Activated naive CD8-positive, alpha-beta T cell treated with anti-CD3 and anti-CD28 coated beads for 36 hours (primary cell): Measurements from ENCODE around the gene GNB2. TPM values are rescaled to one million over a fixed set of nuclear protein-coding genes. Genes with fewer than 3 reads are reported as not detected.
A peak's percentile ranks its signal among the peaks of the same experiment; 100 is the strongest.

Experiments used
- DNase-seq: peaks from one replicate; pipeline ENCODE4 v3.0.0; 2021
- H3K27ac Mint-ChIP-seq: one replicate; pipeline ENCODE4 v1.8.0; 2022; ENCODE audit warnings: mild to moderate bottlenecking, moderate library complexity, mixed read lengths
- H3K27me3 Mint-ChIP-seq: one replicate; pipeline ENCODE4 v1.8.0; 2022; ENCODE audit warnings: mild to moderate bottlenecking, mixed read lengths
- H3K36me3 Mint-ChIP-seq: one replicate; pipeline ENCODE4 v1.8.0; 2021; ENCODE audit warnings: mild to moderate bottlenecking, mixed read lengths
- H3K4me1 Mint-ChIP-seq: one replicate; pipeline ENCODE4 v1.8.0; 2021; ENCODE audit warnings: mixed read lengths
- H3K4me3 Mint-ChIP-seq: one replicate; pipeline ENCODE4 v1.8.0; 2022; ENCODE audit warnings: mild to moderate bottlenecking, moderate library complexity, mixed read lengths
- H3K9me3 Mint-ChIP-seq: one replicate; pipeline ENCODE4 v1.8.0; 2022; ENCODE audit warnings: mixed read lengths
- total RNA-seq, 2 experiments: library from RNA; stranded (reverse); gene quantifications; one replicate each; pipeline ENCODE4 v1.2.3, GENCODE V29; 2021

GNB2 gene
- 100 to 1,000 TPM; 200 to 202 TPM for total RNA-seq

GRCh38 chr7:100673302-100673941, at the start of gene GNB2:
Gene GNB2 (plus strand): TSS chr7:100673740. CDS start chr7:100676266, 2,526 bp downstream.
- DNase-seq = peak; percentile 98
- peaks cover 15% of the 10 kb centered on the region for H3K36me3 Mint-ChIP-seq
- H3K4me3 Mint-ChIP-seq = peak within 1 kb of the TSS; percentile 97
- H3K9me3 Mint-ChIP-seq = no peaks in the 10 kb centered on the region
- peak within 1 kb of the TSS; percentile 94 for H3K27ac Mint-ChIP-seq
- H3K27me3 Mint-ChIP-seq = no peaks in the 10 kb centered on the region
- H3K4me1 Mint-ChIP-seq = peaks cover 12% of the 10 kb centered on the region

GRCh38 chr7:100623951-100624824, 49.4 kb upstream of the GNB2 start:
- no peaks in the 10 kb centered on the region for H3K27me3 Mint-ChIP-seq
- no peaks in the 10 kb centered on the region for H3K9me3 Mint-ChIP-seq
- peaks cover 6% of the 10 kb centered on the region for H3K36me3 Mint-ChIP-seq
- DNase-seq = no peak
- H3K4me1 Mint-ChIP-seq = peaks cover 9% of the 10 kb centered on the region
- no peak overlapping the region for H3K4me3 Mint-ChIP-seq
- no peak overlapping the region for H3K27ac Mint-ChIP-seq

DNA sequence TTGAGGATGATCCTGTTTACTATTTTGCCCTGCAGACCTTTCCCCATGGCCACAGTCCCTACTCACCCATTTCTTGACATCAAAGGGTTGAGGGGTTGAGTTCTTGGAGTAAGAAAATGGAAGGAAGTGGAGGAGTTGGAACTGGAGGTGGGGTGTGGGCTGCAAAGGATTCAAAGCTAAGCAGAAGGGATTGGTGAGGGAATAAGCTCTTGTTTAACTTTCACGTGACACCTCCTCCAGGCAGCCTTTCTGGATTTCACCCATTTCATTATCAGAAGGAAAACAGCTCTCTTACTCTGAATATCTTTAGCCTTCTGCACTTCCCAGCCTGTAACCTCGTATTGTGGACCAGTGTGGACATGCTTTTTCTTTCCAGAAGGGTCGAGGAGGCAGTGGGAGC, 47.5 kb upstream of the GNB2 start:
- Mint-ChIP-seq H3K36me3 (peaks cover 8% of the 10 kb centered on the region), H3K4me3 (peak overlapping the region; percentile 78), H3K4me1 (peaks cover 11% of the 10 kb centered on the region), H3K9me3 (no peaks in the 10 kb centered on the region), H3K27ac (no peak overlapping the region), H3K27me3 (no peaks in the 10 kb centered on the region)
- DNase-seq = no peak

GRCh38 chr7:100626530-100627237, 46.9 kb upstream of the GNB2 start:
- H3K27ac Mint-ChIP-seq = peak overlapping the region; percentile 81
- peaks cover 8% of the 10 kb centered on the region for H3K36me3 Mint-ChIP-seq

GRCh38 chr7:100627238-100627549, 46.3 kb upstream of the GNB2 start:
- Mint-ChIP-seq H3K4me1 (peaks cover 14% of the 10 kb centered on the region), H3K27me3 (peaks cover 1% of the 10 kb centered on the region), H3K4me3 (peak overlapping the region; percentile 78), H3K36me3 (peaks cover 8% of the 10 kb centered on the region), H3K9me3 (no peaks in the 10 kb centered on the region), H3K27ac (peak overlapping the region; percentile 56)
- no peak for DNase-seq

More at GRCh38 chr7:100626530-100627237, 46.9 kb upstream of the GNB2 start:
- Mint-ChIP-seq H3K4me3 (peak overlapping the region; percentile 78), H3K27me3 (no peaks in the 10 kb centered on the region), H3K9me3 (no peaks in the 10 kb centered on the region), H3K4me1 (peaks cover 13% of the 10 kb centered on the region)
- DNase-seq = peak; percentile 83

DNA sequence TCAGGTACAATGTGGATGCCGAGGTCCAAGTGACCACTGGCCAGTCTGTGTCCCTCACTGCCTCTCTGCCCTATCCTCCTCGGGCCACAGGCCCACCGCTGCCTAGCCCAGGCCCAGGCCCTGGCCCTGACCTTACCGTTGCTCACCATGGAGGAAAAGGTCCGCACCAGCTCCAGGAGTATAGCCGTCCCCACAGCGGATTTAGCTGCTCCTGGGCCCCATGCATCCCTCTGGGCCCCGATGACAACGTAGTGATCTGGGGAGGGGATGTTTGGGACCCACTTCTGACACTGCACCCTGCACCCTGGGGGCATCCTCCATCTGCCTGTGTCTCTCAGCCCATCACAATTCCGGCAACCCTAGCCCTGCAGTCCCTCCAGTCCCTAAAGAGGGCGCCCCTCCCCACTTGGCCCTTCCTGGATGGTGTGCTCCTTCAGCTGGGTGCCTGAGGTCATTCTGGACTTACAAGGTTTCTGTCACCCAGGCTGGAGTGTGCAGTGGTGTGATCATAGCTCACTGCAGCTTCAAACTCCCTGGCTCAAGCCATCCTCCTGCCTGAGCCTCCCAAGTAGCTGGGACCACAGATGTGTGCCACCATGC, 44.3 kb upstream of the GNB2 start:
- DNase-seq = peak; percentile 31
- H3K9me3 Mint-ChIP-seq = no peaks in the 10 kb centered on the region
- H3K27ac Mint-ChIP-seq = no peak overlapping the region
- peaks cover 14% of the 10 kb centered on the region for H3K36me3 Mint-ChIP-seq
- peaks cover 13% of the 10 kb centered on the region for H3K27me3 Mint-ChIP-seq
- no peak overlapping the region for H3K4me3 Mint-ChIP-seq
- H3K4me1 Mint-ChIP-seq = peaks cover 21% of the 10 kb centered on the region

- Mint-ChIP-seq H3K4me3 (no peak overlapping the region), H3K27me3 (peaks cover 16% of the 10 kb centered on the region), H3K27ac (no peak overlapping the region), H3K9me3 (no peaks in the 10 kb centered on the region), H3K36me3 (peaks cover 14% of the 10 kb centered on the region), H3K4me1 (peaks cover 21% of the 10 kb centered on the region)
- no peak for DNase-seq
These were observed 43.5 kb upstream of the GNB2 start for GRCh38 chr7:100630066-100630465.

DNA sequence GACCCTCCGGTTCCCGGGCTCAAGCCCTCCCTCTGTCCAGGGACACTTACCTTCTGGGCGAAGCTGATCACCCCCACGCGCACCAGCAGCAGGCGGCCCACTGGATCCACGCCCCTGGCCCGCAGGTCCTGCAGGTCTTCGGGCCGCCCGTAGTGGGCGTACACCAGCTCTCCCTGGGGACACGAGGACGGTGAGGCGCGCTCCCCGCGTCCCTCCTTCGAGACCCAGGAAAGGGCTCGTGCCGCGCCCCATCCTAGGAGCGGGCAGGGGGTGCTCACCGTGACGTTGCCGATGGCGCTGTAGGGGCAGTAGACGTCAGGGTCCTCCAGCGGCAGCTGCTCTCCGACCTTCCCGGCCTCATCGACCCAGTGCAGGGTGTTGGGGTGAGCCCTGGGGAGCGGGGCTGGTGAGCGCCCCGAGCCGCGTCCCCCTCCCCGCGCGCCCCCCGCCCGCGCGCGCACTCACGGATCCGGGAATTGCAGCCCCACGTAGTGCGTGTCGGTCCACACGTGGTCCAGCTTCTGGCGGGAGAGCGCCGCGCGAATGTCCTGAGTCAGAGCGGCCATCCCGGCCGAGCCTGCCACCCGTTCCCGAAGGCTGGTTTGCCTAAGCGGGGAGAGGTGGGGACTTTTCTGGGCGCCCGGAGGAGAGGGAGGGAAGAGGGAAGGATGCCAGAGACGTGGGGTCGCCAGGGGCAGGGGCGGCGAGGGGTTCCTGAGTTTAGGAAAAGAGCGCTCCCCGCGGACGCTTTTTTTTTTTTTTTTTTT, 40.4 kb upstream of the GNB2 start:
- no peaks in the 10 kb centered on the region for H3K9me3 Mint-ChIP-seq
- peak overlapping the region; percentile 88 for H3K4me3 Mint-ChIP-seq
- peaks cover 11% of the 10 kb centered on the region for H3K4me1 Mint-ChIP-seq
- peaks cover 16% of the 10 kb centered on the region for H3K36me3 Mint-ChIP-seq
- H3K27me3 Mint-ChIP-seq = peaks cover 16% of the 10 kb centered on the region
- peak overlapping the region; percentile 91 for H3K27ac Mint-ChIP-seq
- peak; percentile 72 for DNase-seq

DNA sequence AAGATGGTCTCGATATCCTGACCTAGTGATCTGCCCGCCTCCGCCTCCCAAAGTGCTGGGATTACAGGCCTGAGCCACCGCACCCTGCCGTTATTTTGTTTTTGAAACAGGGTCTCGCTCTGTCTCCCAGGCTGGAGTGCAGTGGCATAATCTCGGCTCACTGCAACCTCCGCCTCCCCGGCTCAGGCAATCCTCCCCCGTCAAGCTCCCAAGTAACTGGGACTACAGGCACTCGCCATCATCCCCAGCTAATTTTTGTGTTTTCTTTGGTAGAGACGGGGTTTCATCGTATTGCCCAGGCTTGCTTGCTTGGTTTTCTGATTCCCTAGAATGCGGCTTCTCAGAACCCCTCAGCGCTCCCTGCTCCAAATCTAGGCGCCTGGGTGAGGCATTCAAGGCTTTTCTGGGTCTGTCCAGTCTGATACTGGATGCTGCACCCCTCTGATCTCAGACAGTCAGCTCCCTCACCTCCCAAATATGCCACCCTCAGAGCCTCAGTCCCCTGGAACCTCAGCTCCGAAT, 33.5 kb upstream of the GNB2 start:
- Mint-ChIP-seq H3K4me3 (no peak overlapping the region), H3K27ac (no peak overlapping the region)

GRCh38 chr7:100640517-100641440, 32.8 kb upstream of the GNB2 start:
- H3K4me1 Mint-ChIP-seq = no peaks in the 10 kb centered on the region
- H3K27ac Mint-ChIP-seq = no peak overlapping the region
- H3K9me3 Mint-ChIP-seq = no peaks in the 10 kb centered on the region
- H3K4me3 Mint-ChIP-seq = no peak overlapping the region
- H3K36me3 Mint-ChIP-seq = peaks cover 2% of the 10 kb centered on the region
- no peak for DNase-seq
- H3K27me3 Mint-ChIP-seq = no peaks in the 10 kb centered on the region

More for the DNA sequence above, 33.5 kb upstream of the GNB2 start:
- H3K27me3 Mint-ChIP-seq = no peaks in the 10 kb centered on the region
- no peak for DNase-seq
- no peaks in the 10 kb centered on the region for H3K9me3 Mint-ChIP-seq
- H3K36me3 Mint-ChIP-seq = peaks cover 2% of the 10 kb centered on the region
- H3K4me1 Mint-ChIP-seq = no peaks in the 10 kb centered on the region

DNA sequence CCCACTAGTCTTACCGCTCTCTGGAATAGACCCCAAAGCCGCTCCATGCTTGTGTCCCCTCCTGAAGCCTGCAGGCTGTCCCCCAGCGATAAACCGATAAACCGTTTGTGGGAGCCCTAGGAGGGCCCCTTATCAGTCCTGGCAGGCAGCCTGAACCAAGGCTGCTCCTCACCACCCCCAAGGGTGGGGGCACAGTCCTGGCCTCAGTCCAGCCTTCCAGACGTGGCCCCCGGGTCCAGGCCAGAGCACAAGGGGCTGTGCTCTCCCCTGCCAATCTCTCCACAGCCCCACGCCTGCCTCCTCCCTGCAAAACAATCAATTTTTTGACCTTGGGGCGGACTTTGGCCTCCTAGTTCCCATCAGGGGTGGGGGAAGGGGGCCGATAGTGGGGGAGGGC, 32.1 kb upstream of the GNB2 start, which contains the start of gene TFR2:
TFR2 (minus strand) TSS at position 90 of the 397 bp plus-strand sequence; CDS start at position 47, 43 bp downstream.
- H3K4me3 Mint-ChIP-seq = no peak within 1 kb of the TSS
- DNase-seq = no peak
- no peaks in the 10 kb centered on the region for H3K4me1 Mint-ChIP-seq
- H3K36me3 Mint-ChIP-seq = peaks cover 2% of the 10 kb centered on the region
- H3K27ac Mint-ChIP-seq = no peak within 1 kb of the TSS
- H3K9me3 Mint-ChIP-seq = no peaks in the 10 kb centered on the region
- peaks cover 3% of the 10 kb centered on the region for H3K27me3 Mint-ChIP-seq

DNA sequence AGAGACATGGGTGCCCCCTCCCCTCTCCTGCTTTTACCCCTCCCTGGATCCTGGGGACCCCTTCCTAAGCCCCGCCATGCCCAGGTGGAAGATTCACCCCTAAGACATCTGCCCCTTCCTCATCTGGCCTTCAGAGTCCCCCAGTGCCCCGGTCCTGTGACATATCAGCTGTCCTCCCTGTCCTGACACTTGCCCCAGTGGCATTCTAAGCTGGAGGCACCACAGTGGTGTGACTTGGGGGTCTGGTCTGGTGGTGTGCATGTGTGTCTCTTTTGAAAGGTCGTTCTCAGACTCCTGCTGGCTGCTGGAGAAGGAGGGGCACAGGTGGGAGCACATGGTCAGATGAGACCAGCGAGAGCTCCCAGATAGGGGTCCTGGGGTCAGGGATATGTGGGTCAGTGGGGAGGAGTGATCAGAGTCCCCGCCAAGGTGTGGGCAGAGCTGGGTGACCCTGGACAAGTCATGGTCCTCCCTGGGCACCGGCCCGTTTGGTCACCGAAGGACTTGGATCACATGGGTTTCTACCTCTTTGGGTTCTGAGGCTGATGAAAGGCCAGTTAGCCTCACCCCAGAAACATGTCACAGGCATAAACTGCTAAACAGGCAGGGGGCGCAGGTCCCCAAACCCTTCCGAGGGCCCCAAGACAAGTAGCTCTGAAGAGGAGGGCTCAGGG, 31.5 kb upstream of the GNB2 start:
- DNase-seq = no peak
- Mint-ChIP-seq H3K4me3 (no peak overlapping the region), H3K27me3 (peaks cover 3% of the 10 kb centered on the region), H3K36me3 (no peaks in the 10 kb centered on the region), H3K27ac (no peak overlapping the region), H3K4me1 (no peaks in the 10 kb centered on the region), H3K9me3 (no peaks in the 10 kb centered on the region)

- no peaks in the 10 kb centered on the region for H3K4me1 Mint-ChIP-seq
- no peaks in the 10 kb centered on the region for H3K36me3 Mint-ChIP-seq
- H3K27me3 Mint-ChIP-seq = peaks cover 3% of the 10 kb centered on the region
- H3K9me3 Mint-ChIP-seq = no peaks in the 10 kb centered on the region
- DNase-seq = peak; percentile 38
- H3K4me3 Mint-ChIP-seq = no peak overlapping the region
- no peak overlapping the region for H3K27ac Mint-ChIP-seq
These were observed 31.0 kb upstream of the GNB2 start for GRCh38 chr7:100642534-100642907.
